HepG2 (cell line): ENCODE data around the gene FBXO41. TPM values are rescaled to one million over a fixed set of nuclear protein-coding genes. Genes with fewer than 3 reads are reported as not detected.

Source experiments
- ADNP ChIP-seq: sonication (generic); formaldehyde crosslinking; IDR thresholded peaks from 2 replicates; pipeline ENCODE4 v1.4.0; 2020; ENCODE audit warnings: missing genetic modification reagents
- ATAD3A ChIP-seq: sonication (generic); formaldehyde crosslinking; IDR thresholded peaks from 2 replicates; pipeline ENCODE4 v1.4.0; 2020; ENCODE audit warnings: missing genetic modification reagents
- ELF3 ChIP-seq: IDR thresholded peaks from 2 replicates; pipeline ENCODE4 v1.6.1; 2016; ENCODE audit warnings: missing genetic modification reagents, missing compliant biosample characterization
- ELK4 ChIP-seq: sonication (generic); formaldehyde crosslinking; IDR thresholded peaks from 2 replicates; pipeline ENCODE4 v1.9.0; 2021; ENCODE audit warnings: missing genetic modification reagents, borderline replicate concordance
- ETV6 ChIP-seq: sonication (generic); formaldehyde crosslinking; conservative IDR thresholded peaks from 2 replicates; pipeline ENCODE4 v1.4.0; 2020; ENCODE audit warnings: missing genetic modification reagents
- KDM3A ChIP-seq: IDR thresholded peaks from 2 replicates; pipeline ENCODE4 v1.6.1; 2018; ENCODE audit warnings: low read depth, missing compliant biosample characterization
- MBD4 ChIP-seq: IDR thresholded peaks from 2 replicates; pipeline ENCODE4 v1.6.1; 2012; ENCODE audit warnings: low read length, inconsistent platforms, borderline replicate concordance
- NR1H2 ChIP-seq: sonication (generic); formaldehyde crosslinking; IDR thresholded peaks from 2 replicates; pipeline ENCODE4 v1.8.1; 2022; ENCODE audit warnings: low read depth, missing genetic modification reagents, borderline replicate concordance
- REPIN1 ChIP-seq: sonication (generic); formaldehyde crosslinking; IDR thresholded peaks from 2 replicates; pipeline ENCODE4 v1.8.0; 2022; ENCODE audit warnings: missing genetic modification reagents, low read depth, mild to moderate bottlenecking, borderline replicate concordance
- SALL1 ChIP-seq: sonication (generic); formaldehyde crosslinking; IDR thresholded peaks from 2 replicates; pipeline ENCODE4 v1.8.0; 2022; ENCODE audit warnings: mild to moderate bottlenecking, missing genetic modification reagents
- ZFAT ChIP-seq: sonication (generic); formaldehyde crosslinking; conservative IDR thresholded peaks from 2 replicates; pipeline ENCODE4 v1.8.1; 2023; ENCODE audit warnings: missing genetic modification reagents, inconsistent platforms
- ZFP82 ChIP-seq: sonication (generic); formaldehyde crosslinking; IDR thresholded peaks from 2 replicates; pipeline ENCODE4 v1.5.1; 2020; ENCODE audit warnings: mild to moderate bottlenecking, missing genetic modification reagents, borderline replicate concordance
- ZKSCAN8 ChIP-seq: IDR thresholded peaks from 2 replicates; pipeline ENCODE4 v1.6.1; 2016; ENCODE audit warnings: borderline replicate concordance, missing genetic modification reagents, missing compliant biosample characterization
- ZNF10 ChIP-seq: sonication (generic); formaldehyde crosslinking; IDR thresholded peaks from 2 replicates; pipeline ENCODE4 v1.4.0; 2020; ENCODE audit warnings: mild to moderate bottlenecking, low read depth, missing genetic modification reagents, borderline replicate concordance
- ZNF124 ChIP-seq: sonication (generic); formaldehyde crosslinking; IDR thresholded peaks from 2 replicates; pipeline ENCODE4 v1.4.0; 2020; ENCODE audit warnings: missing genetic modification reagents
- ZNF235 ChIP-seq: sonication (generic); formaldehyde crosslinking; IDR thresholded peaks from 2 replicates; pipeline ENCODE4 v1.8.1; 2023; ENCODE audit warnings: mild to moderate bottlenecking, missing genetic modification reagents, borderline replicate concordance
- ZNF556 ChIP-seq: sonication (generic); formaldehyde crosslinking; IDR thresholded peaks from 2 replicates; pipeline ENCODE4 v1.4.0; 2020; ENCODE audit warnings: mild to moderate bottlenecking, missing genetic modification reagents, borderline replicate concordance
- ZNF747 ChIP-seq: sonication (generic); formaldehyde crosslinking; IDR thresholded peaks from 2 replicates; pipeline ENCODE4 v1.8.1; 2023; ENCODE audit warnings: missing genetic modification reagents, mild to moderate bottlenecking, borderline replicate concordance
- ZNF749 ChIP-seq: sonication (generic); formaldehyde crosslinking; IDR thresholded peaks from 2 replicates; pipeline ENCODE4 v1.8.0; 2022; ENCODE audit warnings: mild to moderate bottlenecking, missing genetic modification reagents, moderate library complexity, borderline replicate concordance
- ZNF891 ChIP-seq: sonication (generic); formaldehyde crosslinking; IDR thresholded peaks from 2 replicates; pipeline ENCODE4 v1.5.0; 2020; ENCODE audit warnings: mild to moderate bottlenecking, missing genetic modification reagents
- polyA plus RNA-seq, 8 experiments: library from polyadenylated mRNA; depleted of rRNA in 3 of 8; stranded (reverse) in 7 of 8; unstranded in 1 of 8; fragments of >200 nt; fragmentation: Illumina TruSeq in 4 of 8; extraction: Trizol in 4 of 8; gene quantifications; 2 replicates each; pipeline versions ENCODE4 v1.2.1 to v1.2.3, GENCODE V29; 2011 to 2016; ENCODE audit warnings: low read depth in 4 of 8, missing spikeins in 1 of 8, mixed read lengths in 1 of 8; ENCODE audit not compliant: insufficient read depth in 1 of 8
- total RNA-seq, 5 experiments: library from RNA; depleted of rRNA; stranded (reverse); fragments of >200 nt; fragmentation: Illumina TruSeq; extraction: Trizol; gene quantifications; 2 replicates each; pipeline ENCODE4 v1.2.3, GENCODE V29; 2016; ENCODE audit warnings: low read depth in 1 of 5
- TF ChIP-seq, protein P1 (sequence below): sonication (generic); formaldehyde crosslinking; IDR thresholded peaks from 2 replicates; pipeline ENCODE4 v1.4.0; 2020; ENCODE audit warnings: missing genetic modification reagents
- TF ChIP-seq, protein P2 (sequence below): IDR thresholded peaks from 2 replicates; pipeline ENCODE4 v1.6.1; 2018; ENCODE audit warnings: missing genetic modification reagents

Gene FBXO41
- total and polyA plus RNA-seq, 2 of the 13 experiments (the other 11 are each of a cell fraction or from before 2014, with no cell fraction given), result 4.2 to 10.3 TPM

GRCh38 chr2:73233154-73233931 lies 50.9 kb downstream of the FBXO41 start, which contains the start of gene PRADC1 (continued):
- TF ChIP-seq ZNF556 (CRISPR knock-in tag) (0 out of 2 replicates have a peak, but pooled peaks have one; percentile 56), ZNF124 (peak; percentile 92), REPIN1 (CRISPR knock-in tag) (peak; percentile 39; the same call in 1 of the 2 replicates), MBD4 (no peak), ETV6 (CRISPR knock-in tag) (no peak; the same call in none of the 2 replicates), ZNF749 (CRISPR knock-in tag) (peak; percentile 86; the same call in 1 of the 2 replicates), KDM3A (no peak), ATAD3A (CRISPR knock-in tag) (peak; percentile 56; the same call in 1 of the 2 replicates), ZFP82 (CRISPR knock-in tag) (no peak), SALL1 (peak; percentile 60), ZNF10 (CRISPR knock-in tag) (no peak), NR1H2 (CRISPR knock-in tag) (peak; percentile 70; the same call in 1 of the 2 replicates), ELF3 (CRISPR knock-in tag) (peak; percentile 39; the same call in 1 of the 2 replicates), ZNF235 (CRISPR knock-in tag) (peak; percentile 76; the same call in 1 of the 2 replicates), ELK4 (no peak), ZNF747 (CRISPR knock-in tag) (peak; percentile 83), ADNP (CRISPR knock-in tag) (no peak), ZKSCAN8 (CRISPR knock-in tag) (no peak; the same call in 1 of the 2 replicates), ZNF891 (CRISPR knock-in tag) (peak; percentile 63; the same call in 1 of the 2 replicates), ZFAT (no peak)
- TF ChIP-seq, protein P1, sequence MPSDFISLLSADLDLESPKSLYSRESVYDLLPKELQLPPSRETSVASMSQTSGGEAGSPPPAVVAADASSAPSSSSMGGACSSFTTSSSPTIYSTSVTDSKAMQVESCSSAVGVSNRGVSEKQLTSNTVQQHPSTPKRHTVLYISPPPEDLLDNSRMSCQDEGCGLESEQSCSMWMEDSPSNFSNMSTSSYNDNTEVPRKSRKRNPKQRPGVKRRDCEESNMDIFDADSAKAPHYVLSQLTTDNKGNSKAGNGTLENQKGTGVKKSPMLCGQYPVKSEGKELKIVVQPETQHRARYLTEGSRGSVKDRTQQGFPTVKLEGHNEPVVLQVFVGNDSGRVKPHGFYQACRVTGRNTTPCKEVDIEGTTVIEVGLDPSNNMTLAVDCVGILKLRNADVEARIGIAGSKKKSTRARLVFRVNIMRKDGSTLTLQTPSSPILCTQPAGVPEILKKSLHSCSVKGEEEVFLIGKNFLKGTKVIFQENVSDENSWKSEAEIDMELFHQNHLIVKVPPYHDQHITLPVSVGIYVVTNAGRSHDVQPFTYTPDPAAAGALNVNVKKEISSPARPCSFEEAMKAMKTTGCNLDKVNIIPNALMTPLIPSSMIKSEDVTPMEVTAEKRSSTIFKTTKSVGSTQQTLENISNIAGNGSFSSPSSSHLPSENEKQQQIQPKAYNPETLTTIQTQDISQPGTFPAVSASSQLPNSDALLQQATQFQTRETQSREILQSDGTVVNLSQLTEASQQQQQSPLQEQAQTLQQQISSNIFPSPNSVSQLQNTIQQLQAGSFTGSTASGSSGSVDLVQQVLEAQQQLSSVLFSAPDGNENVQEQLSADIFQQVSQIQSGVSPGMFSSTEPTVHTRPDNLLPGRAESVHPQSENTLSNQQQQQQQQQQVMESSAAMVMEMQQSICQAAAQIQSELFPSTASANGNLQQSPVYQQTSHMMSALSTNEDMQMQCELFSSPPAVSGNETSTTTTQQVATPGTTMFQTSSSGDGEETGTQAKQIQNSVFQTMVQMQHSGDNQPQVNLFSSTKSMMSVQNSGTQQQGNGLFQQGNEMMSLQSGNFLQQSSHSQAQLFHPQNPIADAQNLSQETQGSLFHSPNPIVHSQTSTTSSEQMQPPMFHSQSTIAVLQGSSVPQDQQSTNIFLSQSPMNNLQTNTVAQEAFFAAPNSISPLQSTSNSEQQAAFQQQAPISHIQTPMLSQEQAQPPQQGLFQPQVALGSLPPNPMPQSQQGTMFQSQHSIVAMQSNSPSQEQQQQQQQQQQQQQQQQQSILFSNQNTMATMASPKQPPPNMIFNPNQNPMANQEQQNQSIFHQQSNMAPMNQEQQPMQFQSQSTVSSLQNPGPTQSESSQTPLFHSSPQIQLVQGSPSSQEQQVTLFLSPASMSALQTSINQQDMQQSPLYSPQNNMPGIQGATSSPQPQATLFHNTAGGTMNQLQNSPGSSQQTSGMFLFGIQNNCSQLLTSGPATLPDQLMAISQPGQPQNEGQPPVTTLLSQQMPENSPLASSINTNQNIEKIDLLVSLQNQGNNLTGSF (CRISPR knock-in tag), result 0 out of 2 replicates have a peak, but pooled peaks have one; percentile 48
- TF ChIP-seq, protein P2, sequence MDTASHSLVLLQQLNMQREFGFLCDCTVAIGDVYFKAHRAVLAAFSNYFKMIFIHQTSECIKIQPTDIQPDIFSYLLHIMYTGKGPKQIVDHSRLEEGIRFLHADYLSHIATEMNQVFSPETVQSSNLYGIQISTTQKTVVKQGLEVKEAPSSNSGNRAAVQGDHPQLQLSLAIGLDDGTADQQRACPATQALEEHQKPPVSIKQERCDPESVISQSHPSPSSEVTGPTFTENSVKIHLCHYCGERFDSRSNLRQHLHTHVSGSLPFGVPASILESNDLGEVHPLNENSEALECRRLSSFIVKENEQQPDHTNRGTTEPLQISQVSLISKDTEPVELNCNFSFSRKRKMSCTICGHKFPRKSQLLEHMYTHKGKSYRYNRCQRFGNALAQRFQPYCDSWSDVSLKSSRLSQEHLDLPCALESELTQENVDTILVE (CRISPR knock-in tag), result peak; percentile 49; the same call in 1 of the 2 replicates
